Measurements from ENCODE around the gene RP9. TPM values are rescaled to one million over a fixed set of nuclear protein-coding genes. Genes with fewer than 3 reads are reported as not detected.

Gene RP9
- total and polyA plus RNA-seq, 9 of the 15 experiments (the other 6 are each of a cell fraction or from before 2014, with no cell fraction given) = 10.7 to 44.8 (median 33.4) TPM

DNA sequence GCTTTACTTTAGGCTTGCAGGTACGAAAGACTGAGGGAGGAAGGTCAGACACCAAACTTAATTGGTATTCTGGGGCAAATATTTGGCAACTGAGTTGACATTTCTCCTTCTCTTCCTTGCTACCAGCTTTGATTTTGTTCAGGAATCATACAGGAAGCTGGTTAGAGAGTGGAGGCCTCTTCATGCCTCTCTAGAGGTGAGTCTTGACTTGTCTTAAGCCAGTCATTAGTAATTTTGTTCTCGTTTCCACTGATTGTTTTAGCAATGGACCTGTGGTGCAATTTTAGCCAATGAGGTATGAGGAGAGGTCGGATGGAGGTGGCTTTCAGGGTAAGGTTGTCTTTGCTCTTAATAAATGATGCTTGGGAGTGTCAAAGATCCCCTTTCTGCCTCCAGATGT, 2.4 kb upstream of the RP9 start:
- Histone ChIP-seq H3K9me3 (replicated peaks; ENCODE audit: control insufficient read depth, insufficient read depth, low read depth, low read length) (no peaks in the 10 kb centered on the region), H4K20me1 (replicated peaks; ENCODE audit: control insufficient read depth, insufficient read depth, low read length) (0 out of 2 replicates have a peak, but pooled peaks cover 7% of the 10 kb centered on the region), H3K79me2 (ENCODE audit: control insufficient read depth, insufficient read depth, low read length) (peaks cover 25% of the 10 kb centered on the region), H2AFZ (ENCODE audit: low read depth, low read length) (no peak overlapping the region), H3K36me3 (ENCODE audit: control insufficient read depth, insufficient read depth, low read length) (no peaks in the 10 kb centered on the region), H3K27ac (ENCODE audit: extremely low read depth, low read depth, low read length) (no peak overlapping the region), H3K9ac (ENCODE audit: insufficient read depth in 1 of 2, low read depth in 2 of 2, low read length in 2 of 2) (no peak overlapping the region), H3K4me3 (no peak overlapping the region), H3K9me1 (ENCODE audit: control insufficient read depth, insufficient read depth, low read length) (no peaks in the 10 kb centered on the region), H3K4me1 (replicated peaks in 1 of 2; ENCODE audit: control insufficient read depth in 2 of 2, insufficient read depth in 2 of 2, low read length in 2 of 2) (peaks cover 10 to 11% of the 10 kb centered on the region in 2 experiments; a peak in 4 of 5 replicates), H3K27me3 (ENCODE audit: control insufficient read depth in 2 of 2, insufficient read depth in 2 of 2, low read length in 2 of 2) (no peaks in the 10 kb centered on the region; a peak in 1 of 5 replicates), H3K4me2 (ENCODE audit: insufficient read depth, low read length) (no peak overlapping the region)
- in situ Hi-C loops (cut with MboI) = no loop called here
- TF ChIP-seq DEAF1 (CRISPR knock-in tag; IDR thresholded peaks at IDR 0.05) = no peak
- no peak for TF ChIP-seq GATA2 (CRISPR knock-in tag; IDR thresholded peaks at IDR 0.05)
- POLR2A ChIA-PET = no interaction called here
- no TSS peak for BruUV-seq (replicated peaks)
- no peak for FAIRE-seq
- ATAC-seq = no peak
- DNase-seq (ENCODE audit: extremely low read depth in 1 of 4, low spot score in 3 of 4) = no peak
- CTCF ChIA-PET (ENCODE audit: low intra/inter-chr PET ratio) = no interaction called here
- WGBS (ENCODE audit: insufficient coverage, low coverage, missing lambda C conversion rate) = 3% methylated on average over 3 of the region's 3 CpGs
- intact Hi-C loops (cut with micrococcal nuclease) = no loop called here

DNA sequence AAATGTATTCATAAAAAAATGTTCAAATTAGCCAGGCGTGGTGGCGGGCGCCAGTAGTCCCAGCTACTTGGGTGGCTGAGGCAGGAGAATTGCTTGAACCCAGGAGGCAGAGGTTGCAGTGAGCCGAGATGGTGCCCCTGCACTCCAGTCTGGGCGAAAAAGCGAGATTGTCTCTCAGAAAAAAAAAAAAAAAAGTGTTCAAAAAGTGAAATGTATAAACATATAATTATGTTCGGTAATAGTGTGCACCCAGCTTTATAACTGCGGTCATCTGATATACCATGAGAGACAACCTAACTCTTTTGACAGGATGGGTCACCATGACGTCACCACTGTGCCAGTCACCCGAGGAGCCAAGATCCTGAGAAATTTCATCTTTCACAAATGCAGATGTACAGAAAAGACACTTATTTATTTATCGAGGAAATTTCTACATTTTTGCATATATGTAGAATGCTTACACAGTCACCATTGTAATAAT, 594 bp upstream of the RP9 start:
- Histone ChIP-seq H3K27me3 (ENCODE audit: control insufficient read depth in 2 of 2, insufficient read depth in 2 of 2, low read length in 2 of 2) (no peaks in the 10 kb centered on the region; a peak in 1 of 5 replicates), H3K27ac (ENCODE audit: extremely low read depth, low read depth, low read length) (no peak overlapping the region), H2AFZ (ENCODE audit: low read depth, low read length) (peak overlapping the region; percentile 76), H3K36me3 (ENCODE audit: control insufficient read depth, insufficient read depth, low read length) (peaks cover 8% of the 10 kb centered on the region; the same call in 2 of the 3 replicates), H3K9me3 (replicated peaks; ENCODE audit: control insufficient read depth, insufficient read depth, low read depth, low read length) (no peaks in the 10 kb centered on the region), H3K4me1 (replicated peaks in 1 of 2; ENCODE audit: control insufficient read depth in 2 of 2, insufficient read depth in 2 of 2, low read length in 2 of 2) (peaks cover 10 to 11% of the 10 kb centered on the region in 2 experiments; a peak in 4 of 5 replicates), H3K79me2 (ENCODE audit: control insufficient read depth, insufficient read depth, low read length) (peaks cover 44% of the 10 kb centered on the region), H3K4me3 (peak overlapping the region; percentile 99), H4K20me1 (replicated peaks; ENCODE audit: control insufficient read depth, insufficient read depth, low read length) (0 out of 2 replicates have a peak, but pooled peaks cover 11% of the 10 kb centered on the region), H3K9ac (ENCODE audit: insufficient read depth in 1 of 2, low read depth in 2 of 2, low read length in 2 of 2) (peak overlapping the region in 1 of 2 experiments; percentile 68; a peak in 3 of 4 replicates), H3K4me2 (ENCODE audit: insufficient read depth, low read length) (peak overlapping the region; percentile 88), H3K9me1 (ENCODE audit: control insufficient read depth, insufficient read depth, low read length) (no peaks in the 10 kb centered on the region)
- ATAC-seq (no peak), DNase-seq (ENCODE audit: extremely low read depth in 1 of 4, low spot score in 3 of 4) (no peak), FAIRE-seq (no peak)
- BruUV-seq (replicated peaks) = no TSS peak
- POLR2A ChIA-PET = interaction anchor here (0.8 kb wide), 1 partner anchor 13 kb away, joined by 3 read pairs; no protein-coding TSS in a partner anchor
- 23% methylated on average over 11 of the region's 11 CpGs for WGBS (ENCODE audit: insufficient coverage, low coverage, missing lambda C conversion rate)
- CTCF ChIA-PET (ENCODE audit: low intra/inter-chr PET ratio) = interaction anchor here (0.7 to 1.8 kb wide), 4 partner anchors 59 to 429 kb away, joined by 3 to 5 read pairs (median 4); no protein-coding TSS in a partner anchor
- intact Hi-C loops (cut with micrococcal nuclease) (no loop called here), in situ Hi-C loops (cut with MboI) (no loop called here)
- TF ChIP-seq STAT6 (CRISPR knock-in tag; IDR thresholded peaks at IDR 0.05) = no peak
- no peak for TF ChIP-seq NFIX (CRISPR knock-in tag; IDR thresholded peaks at IDR 0.05; ENCODE audit: low read depth)
- TF ChIP-seq, protein P1, sequence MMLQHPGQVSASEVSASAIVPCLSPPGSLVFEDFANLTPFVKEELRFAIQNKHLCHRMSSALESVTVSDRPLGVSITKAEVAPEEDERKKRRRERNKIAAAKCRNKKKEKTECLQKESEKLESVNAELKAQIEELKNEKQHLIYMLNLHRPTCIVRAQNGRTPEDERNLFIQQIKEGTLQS (IDR thresholded peaks at IDR 0.05) = peak; percentile 88
- TF ChIP-seq, protein P1 (CRISPR knock-in tag; conservative IDR thresholded peaks at IDR 0.05) = no peak
- TF ChIP-seq MECOM (CRISPR knock-in tag; IDR thresholded peaks at IDR 0.05) = no peak
